Aorta (tissue), 5 donors: Measurements from ENCODE around the gene ZNF136. TPM values are rescaled to one million over a fixed set of nuclear protein-coding genes. Genes with fewer than 3 reads are reported as not detected.

Source experiments
- ATAC-seq: fragments of 200-7000 bp; cut with Tn5 transposase; one replicate; pipeline ENCODE4 v1.9.1; 2022; ENCODE audit warnings: moderate library complexity; ENCODE audit not compliant: low FRiP score
- DNase-seq, 2 donors: peaks; one replicate each; pipeline ENCODE4 v3.0.0-alpha.2; 2020
- H3K27ac ChIP-seq, 2 donors: one replicate each; pipeline ENCODE4 v1.5.1; 2013; ENCODE audit warnings: low read length in 2 of 2, mild to moderate bottlenecking in 2 of 2, moderate library complexity in 2 of 2, control low read depth in 1 of 2, inconsistent platforms in 1 of 2, low read depth in 1 of 2
- H3K27me3 ChIP-seq, 2 donors: one replicate each; pipeline ENCODE4 v1.6.1; 2013; ENCODE audit warnings: control low read depth in 1 of 2, low read length in 1 of 2, mild to moderate bottlenecking in 1 of 2, moderate library complexity in 1 of 2; ENCODE audit not compliant: insufficient read depth in 2 of 2, control insufficient read depth in 1 of 2
- H3K36me3 ChIP-seq, 2 donors: one replicate each; pipeline ENCODE4 v1.6.1; 2013; ENCODE audit warnings: control low read depth in 1 of 2, low read length in 1 of 2, mild to moderate bottlenecking in 1 of 2; ENCODE audit not compliant: insufficient read depth in 2 of 2, control insufficient read depth in 1 of 2
- H3K4me1 ChIP-seq, 2 donors: one replicate each; pipeline ENCODE4 v1.6.1; 2013; ENCODE audit warnings: low read length in 2 of 2, control low read depth in 1 of 2, mild to moderate bottlenecking in 1 of 2, moderate library complexity in 1 of 2; ENCODE audit not compliant: insufficient read depth in 2 of 2, control insufficient read depth in 1 of 2
- H3K4me3 ChIP-seq, 2 donors: one replicate each; pipeline ENCODE4 v1.5.1; 2013; ENCODE audit warnings: low read length in 2 of 2, control low read depth in 1 of 2, mild to moderate bottlenecking in 1 of 2
- H3K9me3 ChIP-seq: one replicate; pipeline ENCODE4 v1.6.1; 2013; ENCODE audit warnings: mild to moderate bottlenecking, low read length; ENCODE audit not compliant: control insufficient read depth
- WGBS, 2 donors: extraction: QIAGEN DNeasy Blood & Tissue Kit; methylation state at CpG; one replicate each; pipeline ENCODE4 v1.1.7; 2013; 5-methylcytosine and 5-hydroxymethylcytosine counted together
- intact Hi-C, 2 donors: fragments of 100-400 bp; cut with DNase I; formaldehyde crosslinking; loops; one replicate each; pipeline versions ENCODE4 v1.14.2 to v1.15.0; 2022
- polyA plus RNA-seq, 2 donors: library from polyadenylated mRNA; stranded (reverse); fragments of 200-250 nt; gene quantifications; one replicate each; pipeline ENCODE4 v1.2.3, GENCODE V29; 2013
- total RNA-seq, 2 donors: library from RNA; stranded (reverse); fragmentation: NEBNext Ultra II Directional; extraction: Animal tissue kit (Norgen Biotek cat#: 25700); gene quantifications; one replicate each; pipeline ENCODE4 v1.2.1, GENCODE V29; 2021
- donor health status: healthy with polysubstance abuse.
- donor health status: Bipolar disorder and iron deficiency.
- donor health status: DM: no; HTN: no; CAD: no.
- donor health status: DM: no; HTN: no; CAD: no.
- donor health status: DM: yes; HTN: yes; CAD: no.

Gene ZNF136
- total and polyA plus RNA-seq, 4 donors = 3.3 to 14.1 (median 8.0) TPM

- intact Hi-C loops = no loop called here
- Histone ChIP-seq H3K36me3 (no peaks in the 10 kb centered on the region), H3K4me3 (peak overlapping the region; percentile 22 to 81), H3K9me3 (no peaks in the 10 kb centered on the region), H3K27ac (peak overlapping the region in 1 of 2 donors; percentile 49), H3K27me3 (no peaks in the 10 kb centered on the region), H3K4me1 (peaks cover 0 to 11% of the 10 kb centered on the region in 2 donors)
- 13 to 18% methylated on average over 8 of the region's 8 CpGs for WGBS, 2 donors
- ATAC-seq = no peak
- DNase-seq = no peak
These were observed 399 bp upstream of the ZNF136 start for GRCh38 chr19:12162513-12162881.

GRCh38 chr19:12163826-12164225 lies 930 bp downstream of the ZNF136 start:
- no peaks in the 10 kb centered on the region for H3K27me3 ChIP-seq
- H3K4me1 ChIP-seq = peaks cover 0 to 11% of the 10 kb centered on the region in 2 donors
- H3K27ac ChIP-seq = no peak overlapping the region
- H3K4me3 ChIP-seq = peak overlapping the region; percentile 52 to 81
- ATAC-seq (no peak), DNase-seq (no peak)
- H3K36me3 ChIP-seq = no peaks in the 10 kb centered on the region
- intact Hi-C loops = no loop called here
- 7 to 12% methylated on average over 2 of the region's 2 CpGs for WGBS, 2 donors
- H3K9me3 ChIP-seq = no peaks in the 10 kb centered on the region

GRCh38 chr19:12166626-12167025 lies 3.7 kb downstream of the ZNF136 start:
- Histone ChIP-seq H3K36me3 (peaks cover 0 to 3% of the 10 kb centered on the region in 2 donors), H3K4me1 (peaks cover 0 to 11% of the 10 kb centered on the region in 2 donors), H3K9me3 (no peaks in the 10 kb centered on the region), H3K27ac (no peak overlapping the region), H3K27me3 (no peaks in the 10 kb centered on the region), H3K4me3 (no peak overlapping the region)
- DNase-seq = no peak
- no peak for ATAC-seq
- 68 to 76% methylated on average over 1 of the region's 1 CpG for WGBS, 2 donors
- intact Hi-C loops = no loop called here

GRCh38 chr19:12180377-12180776 lies 17.5 kb downstream of the ZNF136 start:
- Histone ChIP-seq H3K27me3 (no peaks in the 10 kb centered on the region), H3K27ac (no peak overlapping the region), H3K4me3 (no peak overlapping the region), H3K9me3 (peaks cover 16% of the 10 kb centered on the region), H3K4me1 (no peaks in the 10 kb centered on the region), H3K36me3 (peaks cover 7 to 9% of the 10 kb centered on the region in 2 donors)
- ATAC-seq (no peak), DNase-seq (no peak)
- intact Hi-C loops = no loop called here
- 96 to 97% methylated on average over 3 of the region's 3 CpGs for WGBS, 2 donors

- no peak overlapping the region for H3K4me3 ChIP-seq
- WGBS, 2 donors = 99% methylated on average over 6 of the region's 6 CpGs
- no peaks in the 10 kb centered on the region for H3K27me3 ChIP-seq
- no peak for ATAC-seq
- H3K36me3 ChIP-seq = peaks cover 32 to 46% of the 10 kb centered on the region in 2 donors
- peaks cover 36% of the 10 kb centered on the region for H3K9me3 ChIP-seq
- no peak for DNase-seq
- H3K4me1 ChIP-seq = no peaks in the 10 kb centered on the region
- no peak overlapping the region for H3K27ac ChIP-seq
- intact Hi-C loops = no loop called here
These were observed 24.7 kb downstream of the ZNF136 start for GRCh38 chr19:12187625-12188024.

- no peaks in the 10 kb centered on the region for H3K27me3 ChIP-seq
- H3K36me3 ChIP-seq = peaks cover 3 to 8% of the 10 kb centered on the region in 2 donors
- intact Hi-C loops = no loop called here
- H3K4me1 ChIP-seq = no peaks in the 10 kb centered on the region
- peak; percentile 81 for ATAC-seq
- DNase-seq = peak; percentile 81 to 88
- H3K9me3 ChIP-seq = peaks cover 20% of the 10 kb centered on the region
- no peak overlapping the region for H3K27ac ChIP-seq
- H3K4me3 ChIP-seq = no peak overlapping the region
- WGBS, 2 donors = 1% methylated on average over 62 of the region's 62 CpGs
These were observed 32.2 kb downstream of the ZNF136 start for GRCh38 chr19:12194827-12195731.

GRCh38 chr19:12198136-12198535 lies 35.2 kb downstream of the ZNF136 start:
- Histone ChIP-seq H3K36me3 (no peaks in the 10 kb centered on the region), H3K27me3 (no peaks in the 10 kb centered on the region), H3K27ac (no peak overlapping the region), H3K9me3 (peaks cover 19% of the 10 kb centered on the region), H3K4me3 (no peak overlapping the region), H3K4me1 (no peaks in the 10 kb centered on the region)
- DNase-seq = no peak
- no peak for ATAC-seq
- intact Hi-C loops = no loop called here

GRCh38 chr19:12199757-12200419 lies 37.0 kb downstream of the ZNF136 start:
- intact Hi-C loops = no loop called here
- WGBS, 2 donors = 80 to 84% methylated on average over 3 of the region's 3 CpGs
- no peak overlapping the region for H3K4me3 ChIP-seq
- no peak overlapping the region for H3K27ac ChIP-seq
- no peak for ATAC-seq
- H3K27me3 ChIP-seq = no peaks in the 10 kb centered on the region
- H3K9me3 ChIP-seq = peaks cover 16% of the 10 kb centered on the region
- H3K4me1 ChIP-seq = no peaks in the 10 kb centered on the region
- peaks cover 0 to 2% of the 10 kb centered on the region in 2 donors for H3K36me3 ChIP-seq
- DNase-seq = no peak

- peaks cover 13% of the 10 kb centered on the region for H3K9me3 ChIP-seq
- WGBS, 2 donors = 56 to 63% methylated on average over 4 of the region's 4 CpGs
- DNase-seq (no peak), ATAC-seq (no peak)
- peaks cover 0 to 2% of the 10 kb centered on the region in 2 donors for H3K36me3 ChIP-seq
- no peak overlapping the region for H3K4me3 ChIP-seq
- no peaks in the 10 kb centered on the region for H3K4me1 ChIP-seq
- intact Hi-C loops = no loop called here
- H3K27me3 ChIP-seq = no peaks in the 10 kb centered on the region
- H3K27ac ChIP-seq = no peak overlapping the region
These were observed 39.4 kb downstream of the ZNF136 start for GRCh38 chr19:12202250-12202649.
